Stimulated activated CD8-positive, alpha-beta memory T cell treated with anti-CD3 and anti-CD28 coated beads, Interleukin-4, amount 100 ng/mL, for 24 hours (primary cell): ENCODE results near the gene CETN3.
"Not testable (repeated sequence)": the region's sequence is repeated elsewhere in the genome, so short reads cannot be mapped to it uniquely, and the experiment has no call there.

ENCODE experiments used
- DNase-seq: peaks from one replicate; pipeline ENCODE4 v3.0.0-alpha.2; 2020; ENCODE audit warnings: low read depth

CETN3 gene

GRCh38 chr5:90383903-90384302, 25.7 kb downstream of the CETN3 start:
- no peak for DNase-seq

DNA sequence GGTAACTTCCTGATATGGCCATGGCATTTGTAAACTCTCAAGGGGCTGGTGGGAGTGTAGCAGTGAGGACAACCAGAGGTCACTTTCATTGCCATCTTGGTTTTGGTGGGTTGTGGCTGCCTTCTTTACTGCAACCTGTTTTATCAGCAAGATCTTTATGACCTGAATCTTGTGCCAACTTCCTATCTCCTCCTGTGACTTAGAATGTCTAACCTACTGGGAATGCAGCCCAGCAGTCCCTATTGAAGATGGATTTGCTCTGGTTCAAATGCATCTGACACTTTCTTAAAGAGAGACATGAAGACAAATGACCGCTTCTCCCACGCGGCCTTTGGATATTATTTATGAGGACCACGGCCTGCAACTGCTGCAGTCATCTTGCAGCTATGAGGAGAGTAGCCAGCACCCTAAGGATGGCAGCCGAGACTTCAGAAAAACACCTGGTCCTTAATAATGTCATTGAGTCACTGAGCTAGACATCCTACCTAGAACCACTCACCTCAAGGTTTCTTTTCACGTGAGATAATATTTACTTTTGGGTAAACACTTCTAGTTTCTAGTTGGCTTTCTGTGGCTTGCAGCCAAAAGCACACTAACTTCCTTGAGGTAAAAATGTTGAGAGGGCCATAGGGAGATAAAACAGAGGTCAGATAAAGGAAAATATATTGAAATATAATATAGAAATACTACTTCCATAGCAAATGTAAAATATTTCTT, 28.2 kb downstream of the CETN3 start:
- no peak for DNase-seq

- DNase-seq, result no peak
Observed at GRCh38 chr5:90379652-90380051, 29.9 kb downstream of the CETN3 start.

DNA sequence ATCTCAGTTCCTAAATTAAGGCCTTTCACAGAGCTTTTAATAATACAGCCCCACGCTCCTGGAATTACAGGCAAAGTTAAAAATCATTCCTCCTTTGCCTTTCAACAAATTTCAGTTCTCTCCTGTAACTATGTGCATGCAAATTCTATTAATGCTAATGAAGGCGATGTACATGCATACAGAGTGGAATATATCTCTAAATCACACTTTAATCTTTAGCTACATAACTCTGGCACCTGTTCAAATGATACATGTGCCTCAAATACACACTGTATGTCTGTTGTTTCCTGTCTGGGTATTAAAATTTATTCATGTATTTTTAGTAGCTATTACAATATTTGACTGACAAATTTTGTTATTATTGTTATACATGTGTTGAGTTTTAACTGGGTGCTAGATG, 30.8 kb downstream of the CETN3 start:
- DNase-seq, result no peak

DNA sequence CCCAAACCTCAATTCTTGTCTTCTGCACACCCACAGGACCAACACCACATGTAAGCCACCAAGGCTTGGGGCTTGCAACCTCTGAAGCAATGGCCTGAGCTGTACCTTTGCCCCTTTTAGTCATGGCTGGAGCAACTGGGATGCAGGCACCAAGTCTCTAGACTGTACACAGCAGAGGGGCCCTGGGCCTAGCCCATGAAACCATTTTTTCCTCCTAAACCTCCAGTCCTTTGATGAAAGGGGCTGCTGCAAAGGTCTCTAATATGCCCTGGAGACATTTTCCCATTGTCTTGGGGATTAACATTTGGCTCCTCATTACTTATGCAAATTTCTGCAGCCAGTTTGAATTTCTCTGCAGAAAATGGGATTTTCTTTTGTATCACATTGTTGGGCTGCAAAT, 38.3 kb downstream of the CETN3 start:
- DNase-seq, result not testable (repeated sequence)

GRCh38 chr5:90368454-90369246, 40.9 kb downstream of the CETN3 start:
- no peak for DNase-seq

DNA sequence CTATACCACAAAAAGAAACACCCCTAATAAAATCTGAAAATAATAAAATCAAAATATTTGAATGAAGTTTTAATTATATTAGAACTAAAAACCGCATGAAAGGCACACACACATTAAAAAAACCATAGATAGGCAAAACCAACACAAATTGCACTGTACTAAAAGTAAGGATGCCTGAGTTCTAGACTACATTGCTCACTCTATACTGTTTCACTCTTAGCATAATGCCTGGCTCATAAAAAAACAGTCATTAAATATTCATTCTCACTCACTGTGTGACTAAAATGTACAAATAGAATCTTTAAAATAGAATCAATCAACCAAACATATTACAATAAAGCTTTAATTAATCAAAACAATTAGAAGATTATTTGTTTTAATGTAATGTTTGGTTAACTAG, 41.7 kb downstream of the CETN3 start:
- no peak for DNase-seq

DNA sequence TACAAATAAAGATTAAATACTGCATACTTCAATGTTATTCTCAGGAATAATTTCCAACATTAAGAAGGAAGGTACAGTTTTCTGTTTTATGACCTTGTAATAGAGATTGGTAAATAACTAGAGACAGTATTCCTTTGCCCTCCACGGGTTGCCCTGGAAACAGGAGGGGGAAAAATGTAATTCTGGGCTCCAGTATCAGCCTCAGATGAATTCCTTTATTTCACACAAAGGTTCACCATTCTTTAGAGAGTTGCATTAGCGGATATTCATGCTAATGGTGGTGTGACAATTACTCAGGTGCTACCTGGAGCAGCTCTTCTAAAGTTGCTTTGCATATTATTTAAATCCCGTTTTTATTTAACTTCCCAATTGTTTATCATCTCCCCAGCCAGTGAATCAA, 42.6 kb downstream of the CETN3 start:
- no peak for DNase-seq

GRCh38 chr5:90365328-90365727, 44.2 kb downstream of the CETN3 start:
- DNase-seq, result no peak

GRCh38 chr5:90359073-90359920, 50.3 kb downstream of the CETN3 start:
- no peak for DNase-seq

DNA sequence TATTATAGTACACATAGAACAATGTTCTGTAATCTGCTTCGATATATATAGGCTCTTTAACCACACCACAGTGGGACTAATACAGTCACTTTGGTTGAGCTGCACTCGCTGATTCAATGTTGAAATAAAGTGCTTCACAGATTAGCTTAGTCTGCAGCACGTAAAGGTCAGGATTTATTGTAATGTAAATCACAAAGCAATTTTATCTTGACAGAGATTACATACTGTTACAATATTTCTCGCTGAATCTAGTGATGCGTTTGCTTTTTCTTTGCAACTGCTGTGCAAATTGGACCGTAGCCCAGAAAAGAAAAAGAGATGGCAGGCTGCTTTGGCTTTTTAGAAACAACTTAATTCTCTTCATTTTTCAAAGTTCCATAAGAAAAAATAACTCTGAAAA, 52.9 kb downstream of the CETN3 start:
- DNase-seq, result no peak

DNA sequence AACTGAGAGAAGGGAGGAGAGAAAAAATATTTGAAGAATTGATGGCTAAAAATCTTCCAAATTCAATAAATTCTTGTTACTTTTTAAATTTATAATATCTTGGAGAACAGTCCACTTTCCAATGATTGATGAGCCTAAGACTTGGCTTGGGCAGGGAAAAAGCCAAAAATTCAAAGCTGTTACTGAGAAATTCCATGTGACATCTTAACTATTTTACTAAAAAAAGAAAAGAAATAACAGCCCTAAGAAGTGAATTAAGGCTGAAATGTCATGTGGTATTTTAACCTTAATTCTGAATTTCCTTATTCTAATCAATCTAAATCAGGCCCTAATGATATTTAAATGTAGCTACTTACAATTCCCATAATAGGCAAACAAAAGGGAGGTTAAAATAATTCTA, 53.4 kb downstream of the CETN3 start:
- no peak for DNase-seq

- DNase-seq, result no peak
Observed at GRCh38 chr5:90355635-90356034, 53.9 kb downstream of the CETN3 start.

DNA sequence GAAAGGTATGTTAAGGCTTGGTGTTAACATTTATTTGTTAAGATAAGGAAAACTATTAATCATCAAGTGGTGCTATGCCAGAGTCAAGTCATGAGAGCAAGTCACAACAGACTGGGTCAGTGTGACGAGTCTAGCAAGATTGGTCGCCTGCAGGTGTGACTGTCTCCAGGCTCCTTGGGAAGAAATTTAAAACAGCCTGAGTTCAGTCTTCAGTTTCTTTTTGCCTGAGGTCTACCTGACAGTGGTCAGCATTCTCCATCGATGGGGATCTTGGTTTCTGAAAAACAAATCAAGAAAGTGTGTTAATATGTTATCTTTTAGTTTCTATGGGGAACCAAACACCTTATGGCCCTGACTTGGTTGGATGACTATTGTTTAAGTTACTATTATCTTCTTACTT, 56.3 kb downstream of the CETN3 start:
- DNase-seq, result no peak

GRCh38 chr5:90351101-90351500, 58.5 kb downstream of the CETN3 start:
- no peak for DNase-seq

- DNase-seq, result no peak
Observed at GRCh38 chr5:90347462-90347861, 62.1 kb downstream of the CETN3 start.

DNA sequence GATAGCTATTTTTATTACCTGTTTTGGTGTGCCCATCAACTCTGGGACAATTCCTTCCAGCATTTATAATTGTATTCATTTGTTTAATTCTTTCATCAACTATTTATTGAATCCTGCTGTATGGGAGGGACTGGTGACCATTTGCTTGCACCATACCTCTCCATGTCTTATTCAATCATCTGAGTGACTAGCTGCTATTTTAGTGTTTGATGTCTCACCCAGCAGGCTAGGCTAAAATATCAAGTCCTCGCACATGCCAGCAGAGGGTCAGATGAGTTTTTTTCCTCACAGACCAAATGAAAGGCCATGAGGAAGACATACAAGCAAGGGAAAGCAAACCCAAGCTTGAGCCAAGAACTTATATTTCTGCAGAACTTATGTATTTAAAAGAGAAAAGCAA, 63.9 kb downstream of the CETN3 start:
- no peak for DNase-seq

- DNase-seq, result no peak
Observed at GRCh38 chr5:90344689-90345088, 64.9 kb downstream of the CETN3 start.

GRCh38 chr5:90343731-90344130, 65.8 kb downstream of the CETN3 start:
- DNase-seq, result not testable (repeated sequence)

- DNase-seq, result no peak
Observed at GRCh38 chr5:90342576-90342975, 67.0 kb downstream of the CETN3 start.
